HEK293 (cell line): ENCODE measurements around the gene TINAGL1.

Source experiments
- CTCF ChIA-PET: fragments of 350-600 bp; formaldehyde crosslinking; extraction: SDS; loops from one replicate; lab custom pipeline; 2021; ENCODE audit warnings: antibody characterized with exemption; lab: Yijun Ruan, JAX
- POLR2A ChIA-PET: fragments of 300-600 bp; formaldehyde crosslinking; extraction: SDS; loops from one replicate; lab custom pipeline; 2020; ENCODE audit warnings: antibody characterized with exemption, inconsistent platforms; lab: Yijun Ruan, JAX
- H3K27ac ChIP-seq: fragments of 200-500 bp; sonication (Bioruptor generic); 2 replicates; pipeline ENCODE4 v1.5.1; 2014; ENCODE audit warnings: low read depth, low read length, control low read depth, inconsistent platforms; ENCODE audit errors: extremely low read depth
- H3K36me3 ChIP-seq, 2 experiments: fragments of 200-500 bp in 1 of 2; sonication (Bioruptor generic) in 1 of 2; 1 replicate in 1 of 2; 2 replicates in 1 of 2; pipeline ENCODE4 v1.5.1; 2014 to 2017; ENCODE audit warnings: inconsistent platforms in 2 of 2, low read length in 2 of 2; ENCODE audit not compliant: control insufficient read depth in 2 of 2, insufficient read depth in 1 of 2
- H3K4me1 ChIP-seq: fragments of 200-500 bp; sonication (Bioruptor generic); 2 replicates; pipeline ENCODE4 v1.5.1; 2014; ENCODE audit warnings: mild to moderate bottlenecking, low read length, inconsistent platforms; ENCODE audit not compliant: control insufficient read depth, insufficient read depth
- H3K4me3 ChIP-seq: 2 replicates; pipeline ENCODE4 v1.5.1; 2011; ENCODE audit warnings: low read depth, mild to moderate bottlenecking, control low read depth, low read length, moderate library complexity
- H3K9me3 ChIP-seq: fragments of 200-500 bp; sonication (Bioruptor generic); 2 replicates; pipeline ENCODE4 v1.5.1; 2014; ENCODE audit warnings: low read depth, low read length, inconsistent platforms; ENCODE audit not compliant: control insufficient read depth, insufficient read depth
- KLF1 ChIP-seq: fragments of 450-650 bp; formaldehyde crosslinking; IDR thresholded peaks from 2 replicates; pipeline ENCODE4 v1.5.1; 2016; ENCODE audit warnings: missing biosample characterization, missing genetic modification characterization
- KLF16 ChIP-seq: fragments of 450-650 bp; formaldehyde crosslinking; IDR thresholded peaks from 2 replicates; pipeline ENCODE4 v1.5.1; 2017; ENCODE audit warnings: missing biosample characterization, missing genetic modification characterization
- SCRT1 ChIP-seq: fragments of 450-650 bp; formaldehyde crosslinking; IDR thresholded peaks from 2 replicates; pipeline ENCODE4 v1.5.1; 2016; ENCODE audit warnings: missing biosample characterization, missing genetic modification characterization, borderline replicate concordance
- SCRT2 ChIP-seq: fragments of 450-650 bp; formaldehyde crosslinking; IDR thresholded peaks from 2 replicates; pipeline ENCODE4 v1.5.1; 2016; ENCODE audit warnings: missing biosample characterization, missing genetic modification characterization
- TCF7L2 ChIP-seq: IDR thresholded peaks from 2 replicates; pipeline ENCODE4 v1.6.1; 2011; ENCODE audit warnings: low read depth, mild to moderate bottlenecking, inconsistent platforms, low read length, moderate library complexity, borderline replicate concordance
- TSHZ1 ChIP-seq: fragments of 450-650 bp; formaldehyde crosslinking; IDR thresholded peaks from 2 replicates; pipeline ENCODE4 v1.5.1; 2016; ENCODE audit warnings: missing biosample characterization, missing genetic modification characterization, borderline replicate concordance
- ZNF112 ChIP-seq: fragments of 450-650 bp; formaldehyde crosslinking; IDR thresholded peaks from 2 replicates; pipeline ENCODE4 v1.5.0; 2017; ENCODE audit warnings: missing biosample characterization, missing genetic modification characterization
- ZNF132 ChIP-seq: fragments of 450-650 bp; formaldehyde crosslinking; IDR thresholded peaks from 2 replicates; pipeline ENCODE4 v1.5.1; 2017; ENCODE audit warnings: missing biosample characterization, missing genetic modification characterization, borderline replicate concordance
- ZNF138 ChIP-seq: fragments of 450-650 bp; formaldehyde crosslinking; IDR thresholded peaks from 2 replicates; pipeline ENCODE4 v1.5.1; 2016; ENCODE audit warnings: missing biosample characterization, missing genetic modification characterization, borderline replicate concordance
- ZNF223 ChIP-seq: fragments of 450-650 bp; formaldehyde crosslinking; IDR thresholded peaks from 2 replicates; pipeline ENCODE4 v1.5.1; 2016; ENCODE audit warnings: missing biosample characterization, missing genetic modification characterization
- ZNF274 ChIP-seq, 2 experiments: fragments of 200-500 bp in 1 of 2; fragments of 450-650 bp in 1 of 2; sonication (Bioruptor generic) in 1 of 2; formaldehyde crosslinking in 1 of 2; IDR thresholded peaks; 2 replicates each; pipeline versions ENCODE4 v1.5.1 to v1.6.1; 2014 to 2016; ENCODE audit warnings: borderline replicate concordance in 1 of 2, inconsistent platforms in 1 of 2, low read length in 1 of 2, missing biosample characterization in 1 of 2, missing genetic modification characterization in 1 of 2
- ZNF280C ChIP-seq: fragments of 450-650 bp; formaldehyde crosslinking; IDR thresholded peaks from 2 replicates; pipeline ENCODE4 v1.5.1; 2016; ENCODE audit warnings: missing biosample characterization, missing genetic modification characterization
- ZNF302 ChIP-seq: fragments of 450-650 bp; formaldehyde crosslinking; IDR thresholded peaks from 2 replicates; pipeline ENCODE4 v1.5.1; 2016; ENCODE audit warnings: missing biosample characterization, missing genetic modification characterization, low read depth
- ZNF549 ChIP-seq: fragments of 450-650 bp; IDR thresholded peaks from 2 replicates; pipeline ENCODE4 v1.5.1; 2018; ENCODE audit warnings: missing biosample characterization, missing genetic modification characterization, mild to moderate bottlenecking, inconsistent platforms, moderate library complexity
- ZNF555 ChIP-seq: fragments of 450-650 bp; formaldehyde crosslinking; conservative IDR thresholded peaks from 2 replicates; pipeline ENCODE4 v1.5.1; 2017; ENCODE audit warnings: missing biosample characterization, mild to moderate bottlenecking, missing genetic modification characterization, inconsistent platforms
- ZNF571 ChIP-seq: fragments of 450-650 bp; formaldehyde crosslinking; IDR thresholded peaks from 2 replicates; pipeline ENCODE4 v1.5.0; 2017; ENCODE audit warnings: missing biosample characterization, missing genetic modification characterization
- ZNF629 ChIP-seq: fragments of 450-650 bp; formaldehyde crosslinking; IDR thresholded peaks from 2 replicates; pipeline ENCODE4 v1.5.1; 2017; ENCODE audit warnings: missing biosample characterization, missing genetic modification characterization
- ZNF707 ChIP-seq: fragments of 450-650 bp; formaldehyde crosslinking; IDR thresholded peaks from 2 replicates; pipeline ENCODE4 v1.5.1; 2016; ENCODE audit warnings: missing biosample characterization, missing genetic modification characterization
- ZSCAN4 ChIP-seq: fragments of 450-650 bp; formaldehyde crosslinking; IDR thresholded peaks from 2 replicates; pipeline ENCODE4 v1.5.1; 2017; ENCODE audit warnings: missing biosample characterization, missing genetic modification characterization
- ZXDB ChIP-seq: fragments of 450-650 bp; formaldehyde crosslinking; IDR thresholded peaks from 2 replicates; pipeline ENCODE4 v1.5.1; 2016; ENCODE audit warnings: missing biosample characterization, missing genetic modification characterization
- TF ChIP-seq, protein P1 (sequence below): fragments of 450-650 bp; formaldehyde crosslinking; optimal IDR thresholded peaks from 2 replicates; pipeline ENCODE3; 2016; ENCODE audit warnings: missing biosample characterization, mild to moderate bottlenecking, missing genetic modification characterization
- TF ChIP-seq, protein P2 (sequence below): fragments of 450-650 bp; formaldehyde crosslinking; IDR thresholded peaks from 2 replicates; pipeline ENCODE4 v1.5.1; 2017; ENCODE audit warnings: missing biosample characterization, missing genetic modification characterization

Gene TINAGL1

DNA sequence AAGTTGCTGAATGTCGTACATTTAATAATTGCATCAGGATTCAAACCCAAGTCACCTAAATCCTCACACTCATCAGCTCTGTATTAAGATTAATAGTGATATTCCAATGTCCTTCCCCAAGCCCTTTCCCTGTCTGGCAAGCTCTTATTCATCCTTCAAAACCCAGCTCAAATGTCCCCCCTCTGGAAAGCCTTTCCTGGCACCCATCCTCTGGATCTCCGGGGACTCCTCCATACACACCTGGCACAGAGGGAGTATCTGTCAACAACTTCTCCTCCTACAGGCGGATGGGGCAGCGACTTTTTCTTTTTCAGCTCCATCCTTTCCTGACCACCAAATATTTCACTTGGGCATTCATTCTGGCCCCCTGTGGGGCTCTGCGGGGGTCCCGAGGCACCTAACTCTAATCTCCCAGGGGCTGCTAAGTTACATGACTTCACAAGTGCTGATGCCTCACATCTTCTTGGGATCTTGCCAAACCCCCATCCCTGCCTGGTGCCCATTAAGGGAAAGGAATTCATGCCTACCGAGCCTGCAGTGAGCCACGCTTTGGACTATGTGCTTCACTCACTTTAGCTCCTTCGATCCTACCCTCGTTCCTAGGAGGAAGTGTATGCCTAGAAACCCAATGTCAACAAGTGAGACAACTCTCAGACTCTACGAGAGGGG lies 15.2 kb downstream of the TINAGL1 start (continued):
- 0 out of 2 replicates have a peak, but pooled peaks have one; percentile 18 for TF ChIP-seq ZNF629 (tag by site-specific recombination)

- H3K36me3 ChIP-seq, result no peaks in the 10 kb centered on the region
- ChIA-PET POLR2A (no interaction called here), CTCF (interaction anchor here (0.8 to 9.6 kb wide), 10 partner anchors 7 to 197 kb away, joined by 4 to 120 read pairs (median 5); no protein-coding TSS in a partner anchor)
- no peaks in the 10 kb centered on the region for H3K9me3 ChIP-seq
- H3K4me3 ChIP-seq, result no peak overlapping the region
- TF ChIP-seq KLF16 (tag by site-specific recombination) (no peak), ZNF280C (no peak), ZNF302 (tag by site-specific recombination) (no peak), ZNF112 (tag by site-specific recombination) (no peak), ZNF707 (tag by site-specific recombination) (no peak), SCRT2 (tag by site-specific recombination) (peak; percentile 98), TCF7L2 (no peak), SCRT1 (peak; percentile 99), ZNF274 (IDR thresholded peaks at IDR 0.05; ENCODE audit: low read length) (no peak), ZNF274 (tag by site-specific recombination; IDR thresholded peaks at IDR 0.05; ENCODE audit: borderline replicate concordance) (no peak), ZNF138 (tag by site-specific recombination) (no peak), ZSCAN4 (no peak), ZNF223 (tag by site-specific recombination) (no peak)
- TF ChIP-seq, protein P1, sequence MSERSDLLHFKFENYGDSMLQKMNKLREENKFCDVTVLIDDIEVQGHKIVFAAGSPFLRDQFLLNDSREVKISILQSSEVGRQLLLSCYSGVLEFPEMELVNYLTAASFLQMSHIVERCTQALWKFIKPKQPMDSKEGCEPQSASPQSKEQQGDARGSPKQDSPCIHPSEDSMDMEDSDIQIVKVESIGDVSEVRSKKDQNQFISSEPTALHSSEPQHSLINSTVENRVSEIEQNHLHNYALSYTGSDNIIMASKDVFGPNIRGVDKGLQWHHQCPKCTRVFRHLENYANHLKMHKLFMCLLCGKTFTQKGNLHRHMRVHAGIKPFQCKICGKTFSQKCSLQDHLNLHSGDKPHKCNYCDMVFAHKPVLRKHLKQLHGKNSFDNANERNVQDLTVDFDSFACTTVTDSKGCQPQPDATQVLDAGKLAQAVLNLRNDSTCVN (tag by site-specific recombination), result no peak
- TF ChIP-seq, protein P2, sequence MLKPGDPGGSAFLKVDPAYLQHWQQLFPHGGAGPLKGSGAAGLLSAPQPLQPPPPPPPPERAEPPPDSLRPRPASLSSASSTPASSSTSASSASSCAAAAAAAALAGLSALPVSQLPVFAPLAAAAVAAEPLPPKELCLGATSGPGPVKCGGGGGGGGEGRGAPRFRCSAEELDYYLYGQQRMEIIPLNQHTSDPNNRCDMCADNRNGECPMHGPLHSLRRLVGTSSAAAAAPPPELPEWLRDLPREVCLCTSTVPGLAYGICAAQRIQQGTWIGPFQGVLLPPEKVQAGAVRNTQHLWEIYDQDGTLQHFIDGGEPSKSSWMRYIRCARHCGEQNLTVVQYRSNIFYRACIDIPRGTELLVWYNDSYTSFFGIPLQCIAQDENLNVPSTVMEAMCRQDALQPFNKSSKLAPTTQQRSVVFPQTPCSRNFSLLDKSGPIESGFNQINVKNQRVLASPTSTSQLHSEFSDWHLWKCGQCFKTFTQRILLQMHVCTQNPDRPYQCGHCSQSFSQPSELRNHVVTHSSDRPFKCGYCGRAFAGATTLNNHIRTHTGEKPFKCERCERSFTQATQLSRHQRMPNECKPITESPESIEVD (tag by site-specific recombination), result no peak
- no peaks in the 10 kb centered on the region for H3K4me1 ChIP-seq
- no peak overlapping the region for H3K27ac ChIP-seq
These were observed 15.8 kb downstream of the TINAGL1 start for GRCh38 chr1:31592132-31592531.

GRCh38 chr1:31593136-31593665 lies 16.9 kb downstream of the TINAGL1 start:
- Histone ChIP-seq H3K9me3 (no peaks in the 10 kb centered on the region), H3K27ac (no peak overlapping the region), H3K36me3 (no peaks in the 10 kb centered on the region), H3K4me1 (no peaks in the 10 kb centered on the region), H3K4me3 (no peak overlapping the region)
- CTCF ChIA-PET, result interaction anchor here (0.6 to 9.6 kb wide), 17 partner anchors 8 to 409 kb away, joined by 3 to 120 read pairs (median 6); no protein-coding TSS in a partner anchor
- POLR2A ChIA-PET, result interaction anchor here (0.6 kb wide), 1 partner anchor 52 kb away, joined by 3 read pairs; the partner anchor contains the start of gene PEF1
- no peak for TF ChIP-seq TSHZ1 (tag by site-specific recombination)
- TF ChIP-seq ZNF571 (tag by site-specific recombination), result no peak
- TF ChIP-seq ZXDB (tag by site-specific recombination), result no peak
- no peak for TF ChIP-seq ZNF555
- TF ChIP-seq ZNF549 (tag by site-specific recombination), result no peak
- no peak for TF ChIP-seq KLF1 (tag by site-specific recombination)
- no peak for TF ChIP-seq ZNF132 (tag by site-specific recombination)
